Muscle of arm (tissue), 12 donors: ENCODE data around the gene MARCHF7. TPM values are rescaled to one million over a fixed set of nuclear protein-coding genes. Genes with fewer than 3 reads are reported as not detected.
"Not testable (repeated sequence)": the region's sequence is repeated elsewhere in the genome, so short reads cannot be mapped to it uniquely, and the experiment has no call there.

Experiments
- DNase-seq: peaks from one replicate; pipeline ENCODE4 v3.0.0-alpha.2; 2013
- polyA plus RNA-seq, 12 donors: library from polyadenylated mRNA; unstranded; fragments of 120-200 nt; gene quantifications; one replicate each; pipeline ENCODE4 v1.2.1, GENCODE V29; 2013; ENCODE audit not compliant: insufficient read length in 12 of 12

The MARCHF7 gene
- polyA plus RNA-seq, 12 donors, result 80.7 to 162 (median 122) TPM; not detected in 1

DNA sequence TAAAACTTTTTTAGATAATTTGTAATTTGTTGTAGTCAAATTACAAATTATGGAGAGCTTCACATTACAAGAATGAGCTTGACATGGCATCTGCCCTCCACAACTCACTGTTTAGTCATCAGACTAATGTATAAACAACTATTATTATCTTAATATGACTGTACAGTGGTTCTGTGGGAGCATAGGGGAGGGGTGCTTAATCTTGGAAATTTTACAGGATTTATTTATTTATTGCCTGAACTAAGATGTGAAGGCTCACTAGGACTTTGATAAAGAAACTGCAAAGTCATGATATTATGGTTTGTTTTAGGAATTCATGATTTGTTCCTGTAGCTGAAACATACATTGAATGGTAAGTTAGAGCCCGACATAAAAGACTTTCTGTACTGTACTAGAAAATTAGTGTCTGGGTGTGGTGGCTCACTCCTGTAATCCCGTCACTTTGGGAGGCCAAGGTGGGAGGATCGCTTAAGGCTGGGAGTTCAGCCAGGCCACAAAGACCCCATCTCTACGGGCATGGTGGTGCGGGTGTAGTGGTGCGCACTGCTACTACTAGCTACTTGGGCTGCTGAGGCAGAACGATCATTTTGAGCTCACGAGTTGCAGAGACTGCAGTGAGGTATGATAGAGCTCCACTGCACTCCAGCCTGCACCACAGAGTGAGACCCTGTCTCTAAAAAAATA lies 2.1 kb downstream of the MARCHF7 start:
- no peak for DNase-seq

DNA sequence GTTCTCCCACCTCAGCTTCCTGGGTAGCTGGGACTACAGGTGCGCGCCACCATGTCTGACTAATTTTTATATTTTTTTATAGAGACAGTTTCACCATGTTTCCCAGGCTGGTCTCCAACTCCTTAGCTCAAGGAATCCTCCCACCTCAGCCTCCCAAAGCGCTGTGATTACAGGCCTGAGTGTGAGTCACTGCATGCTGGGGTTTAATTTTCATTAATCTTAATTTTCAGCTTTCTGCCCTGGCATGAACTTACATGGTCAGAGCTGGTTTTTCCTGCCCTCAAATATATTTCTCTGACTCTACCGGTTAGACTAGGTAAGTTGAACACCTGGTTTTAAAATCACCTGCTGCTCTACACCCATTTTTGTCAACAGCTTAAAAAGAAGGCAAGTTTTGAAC lies 3.1 kb downstream of the MARCHF7 start:
- DNase-seq, result no peak

- DNase-seq, result not testable (repeated sequence)
These were observed 4.1 kb downstream of the MARCHF7 start for GRCh38 chr2:159716409-159716808.

- no peak for DNase-seq
These were observed 4.6 kb downstream of the MARCHF7 start for GRCh38 chr2:159716857-159717256.

GRCh38 chr2:159720676-159721075 lies 8.4 kb downstream of the MARCHF7 start:
- DNase-seq, result no peak

DNA sequence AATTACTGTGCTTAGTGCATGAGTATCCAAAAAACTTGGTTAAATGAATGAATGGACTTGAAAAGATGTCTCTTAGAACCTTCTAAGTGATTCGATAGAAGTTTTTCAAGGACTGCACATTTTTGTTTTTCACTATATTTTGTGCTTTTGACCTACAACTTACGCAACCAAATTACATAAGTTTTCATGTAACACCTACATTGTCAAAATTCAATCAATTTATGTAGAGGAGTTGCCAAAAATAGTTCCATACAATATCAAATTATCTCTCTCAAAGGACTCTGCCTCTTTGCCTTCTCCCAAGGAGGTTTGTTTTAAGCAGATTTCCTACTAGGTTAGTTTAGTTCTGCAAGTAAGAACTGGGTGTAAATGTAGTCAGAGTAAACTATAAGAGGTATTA lies 10.3 kb downstream of the MARCHF7 start:
- DNase-seq, result no peak

DNA sequence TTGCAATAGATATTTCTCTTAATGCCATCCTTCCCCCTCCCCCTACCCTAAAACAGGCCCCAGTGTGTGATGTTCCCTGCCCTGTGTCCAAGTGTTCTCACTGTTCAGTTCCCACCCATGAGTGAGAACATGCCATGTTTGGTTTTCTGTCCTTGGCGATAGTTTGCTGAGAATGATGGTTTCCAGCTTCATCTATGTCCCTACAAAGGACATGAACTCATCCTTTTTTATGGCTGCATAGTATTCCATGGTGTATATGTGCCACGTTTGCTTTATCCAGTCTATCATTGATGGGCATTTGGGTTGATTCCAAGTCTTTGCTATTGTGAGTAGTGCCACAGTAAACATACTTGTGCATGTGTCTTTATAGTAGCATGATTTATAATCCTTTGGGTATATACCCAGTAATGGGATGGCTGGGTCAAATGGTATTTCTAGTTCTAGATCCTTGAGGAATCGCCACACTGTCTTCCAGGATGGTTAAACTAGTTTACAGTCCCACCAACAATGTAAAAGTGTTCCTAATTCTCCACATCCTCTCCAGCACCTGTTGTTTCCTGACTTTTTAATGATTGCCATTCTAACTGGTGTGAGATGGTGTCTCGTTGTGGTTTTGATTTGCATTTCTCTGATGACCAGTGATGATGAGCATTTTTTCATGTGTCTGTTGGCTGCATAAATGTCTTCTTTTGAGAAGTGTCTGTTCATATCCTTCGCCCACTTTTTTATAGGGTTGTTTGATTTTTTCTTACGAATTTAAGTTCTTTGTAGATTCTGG lies 12.7 kb downstream of the MARCHF7 start:
- not testable (repeated sequence) for DNase-seq

DNA sequence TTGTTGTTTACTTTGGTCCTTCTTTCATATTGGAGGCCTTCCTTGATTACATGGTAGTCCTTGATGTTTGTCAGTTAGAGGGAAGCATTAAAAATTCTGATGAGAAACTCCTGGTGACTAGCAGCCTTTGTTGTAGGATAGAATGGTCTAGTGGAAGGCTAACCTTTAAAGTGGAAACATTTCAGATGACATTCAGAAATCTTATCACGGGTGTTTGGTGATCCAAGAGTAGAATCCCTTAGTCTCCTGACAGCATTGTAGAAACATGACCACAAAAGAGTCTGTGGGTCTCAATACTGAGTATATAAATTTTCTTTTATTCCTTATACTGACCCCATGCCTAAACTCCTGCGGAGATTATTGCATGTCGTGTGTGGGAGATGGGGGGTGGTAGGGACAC lies 13.4 kb downstream of the MARCHF7 start:
- no peak for DNase-seq

DNA sequence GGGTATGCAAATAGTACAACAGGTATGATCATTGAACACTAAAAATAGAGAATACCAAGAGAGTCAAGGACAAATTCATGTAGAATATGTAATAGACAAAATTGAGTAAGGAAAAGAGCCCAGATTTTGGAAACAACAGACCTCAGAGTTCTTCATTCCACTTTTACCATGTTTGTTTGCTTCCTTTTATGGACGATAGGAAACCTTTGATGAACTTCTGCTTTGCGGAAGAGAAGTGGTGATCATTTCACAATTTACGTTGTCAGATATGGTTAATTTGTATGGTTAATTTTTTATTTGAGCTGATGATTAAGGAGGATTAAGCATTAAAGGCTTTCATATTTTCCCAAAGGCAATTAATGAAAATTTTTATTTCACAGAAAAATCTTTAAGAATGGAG lies 16.3 kb downstream of the MARCHF7 start:
- DNase-seq, result no peak

DNA sequence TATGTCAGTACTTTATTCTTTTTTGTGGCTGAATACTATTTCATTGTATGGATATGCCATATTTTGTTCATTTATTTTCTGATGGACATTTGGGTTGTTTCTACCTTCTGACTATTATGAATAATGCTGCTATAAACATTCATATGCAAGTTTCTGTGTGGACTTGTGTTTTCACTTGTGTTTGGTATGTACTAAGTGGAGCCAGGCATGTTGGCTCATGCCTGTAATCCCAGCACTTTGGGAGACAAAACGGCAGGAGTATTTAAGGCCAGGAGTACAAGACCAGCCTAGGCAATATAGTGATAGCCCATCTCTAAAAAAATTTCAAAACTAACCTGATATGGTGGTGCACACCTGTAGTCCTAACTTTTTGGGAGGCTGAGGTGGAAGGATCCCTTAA lies 23.3 kb downstream of the MARCHF7 start:
- no peak for DNase-seq

- no peak for DNase-seq
These were observed 23.7 kb downstream of the MARCHF7 start for GRCh38 chr2:159736048-159736447.

- DNase-seq, result no peak
These were observed 25.1 kb downstream of the MARCHF7 start for GRCh38 chr2:159737292-159737916.

- DNase-seq, result no peak
These were observed 25.6 kb downstream of the MARCHF7 start for GRCh38 chr2:159737917-159738296.

GRCh38 chr2:159738509-159739390 lies 26.4 kb downstream of the MARCHF7 start:
- no peak for DNase-seq

- no peak for DNase-seq
These were observed 30.5 kb downstream of the MARCHF7 start for GRCh38 chr2:159742846-159743245.

DNA sequence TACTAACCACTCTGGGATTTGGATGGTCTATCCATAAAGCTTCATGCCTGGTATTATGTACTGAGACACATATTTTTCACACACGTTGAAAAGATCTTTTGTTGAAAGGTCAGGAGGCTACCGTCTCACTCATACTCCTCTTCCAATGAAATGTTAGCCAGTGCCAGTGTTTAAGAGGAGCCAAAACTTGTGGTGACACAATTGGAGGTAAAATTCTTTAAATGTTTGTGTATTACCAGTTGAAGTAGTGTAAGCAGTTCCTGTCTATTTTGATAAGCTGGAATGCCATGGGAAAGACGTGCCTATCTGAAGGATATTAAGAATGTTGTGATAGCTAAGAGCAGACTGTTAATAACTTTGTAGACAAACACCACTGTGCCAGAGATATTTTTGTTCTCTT lies 32.1 kb downstream of the MARCHF7 start:
- no peak for DNase-seq

DNA sequence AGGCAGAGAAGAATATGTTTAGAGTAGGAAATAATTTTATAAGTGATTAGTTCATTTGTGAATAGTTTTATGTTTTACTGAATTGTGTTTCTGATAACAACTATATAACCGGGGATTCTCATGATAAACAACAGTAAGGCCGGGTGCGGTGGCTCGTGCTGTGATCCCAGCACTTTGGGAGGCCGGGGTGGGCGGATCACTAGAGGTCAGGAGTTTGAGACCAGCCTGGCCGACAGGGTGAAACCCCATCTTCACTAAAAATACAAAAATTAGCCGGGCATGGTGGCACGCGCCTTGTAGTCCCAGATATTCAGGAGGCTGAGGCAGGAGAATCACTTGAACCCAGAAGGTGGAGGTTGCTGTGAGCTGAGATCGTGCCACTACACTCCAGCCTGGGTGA lies 32.9 kb downstream of the MARCHF7 start:
- not testable (repeated sequence) for DNase-seq

GRCh38 chr2:159748089-159748488 lies 35.8 kb downstream of the MARCHF7 start:
- DNase-seq, result no peak

DNA sequence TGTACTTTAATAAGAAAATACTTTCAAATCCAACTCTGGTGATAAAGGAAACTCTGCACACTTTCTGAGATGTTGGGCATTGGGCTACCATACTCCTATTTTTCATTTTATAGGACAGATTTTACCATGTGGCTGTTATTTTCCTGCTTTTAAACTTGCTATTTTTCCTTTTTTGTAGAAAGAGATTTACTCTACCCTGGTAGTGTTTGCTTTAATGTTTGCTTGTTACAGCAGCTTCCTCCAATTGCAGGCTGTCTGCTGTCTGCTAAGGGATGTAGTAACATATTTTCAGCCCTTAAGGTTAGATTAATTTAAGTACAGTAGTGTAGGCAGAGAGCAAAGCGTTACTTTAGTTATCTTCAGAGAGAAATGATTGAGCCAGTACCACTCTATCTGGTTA lies 38.6 kb downstream of the MARCHF7 start:
- DNase-seq, result no peak

DNA sequence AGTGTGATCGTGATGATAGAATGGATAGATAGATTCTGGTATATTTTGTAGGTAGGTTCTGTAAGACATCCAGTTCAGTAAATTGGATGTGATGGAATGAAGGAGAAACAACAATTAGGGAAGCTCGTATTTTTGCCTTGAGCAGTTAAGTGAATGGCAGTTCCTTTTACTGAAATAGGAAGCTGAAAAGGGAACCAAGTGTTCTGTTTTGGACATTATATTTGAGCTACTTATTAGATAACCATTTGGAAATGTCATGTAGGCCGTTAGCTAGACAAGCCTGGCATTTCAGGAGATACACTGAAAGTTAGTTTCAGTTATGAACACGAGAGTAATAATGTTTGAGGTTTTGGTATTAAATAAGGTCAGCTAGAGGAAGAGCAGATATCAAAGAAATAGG lies 41.5 kb downstream of the MARCHF7 start:
- no peak for DNase-seq

- no peak for DNase-seq
These were observed 42.7 kb downstream of the MARCHF7 start for GRCh38 chr2:159755014-159755413.

GRCh38 chr2:159755788-159756187 lies 43.5 kb downstream of the MARCHF7 start:
- no peak for DNase-seq
